HG02852 (cell line): Measurements from ENCODE around the gene TSHZ2.

Experiments used
- ATAC-seq: cut with Tn5 transposase; IDR thresholded peaks from one replicate; pipeline ENCODE4 v1.9.1; 2021; ENCODE audit warnings: mild to moderate bottlenecking, moderate library complexity; ENCODE audit not compliant: unreplicated experiment

TSHZ2 gene

DNA sequence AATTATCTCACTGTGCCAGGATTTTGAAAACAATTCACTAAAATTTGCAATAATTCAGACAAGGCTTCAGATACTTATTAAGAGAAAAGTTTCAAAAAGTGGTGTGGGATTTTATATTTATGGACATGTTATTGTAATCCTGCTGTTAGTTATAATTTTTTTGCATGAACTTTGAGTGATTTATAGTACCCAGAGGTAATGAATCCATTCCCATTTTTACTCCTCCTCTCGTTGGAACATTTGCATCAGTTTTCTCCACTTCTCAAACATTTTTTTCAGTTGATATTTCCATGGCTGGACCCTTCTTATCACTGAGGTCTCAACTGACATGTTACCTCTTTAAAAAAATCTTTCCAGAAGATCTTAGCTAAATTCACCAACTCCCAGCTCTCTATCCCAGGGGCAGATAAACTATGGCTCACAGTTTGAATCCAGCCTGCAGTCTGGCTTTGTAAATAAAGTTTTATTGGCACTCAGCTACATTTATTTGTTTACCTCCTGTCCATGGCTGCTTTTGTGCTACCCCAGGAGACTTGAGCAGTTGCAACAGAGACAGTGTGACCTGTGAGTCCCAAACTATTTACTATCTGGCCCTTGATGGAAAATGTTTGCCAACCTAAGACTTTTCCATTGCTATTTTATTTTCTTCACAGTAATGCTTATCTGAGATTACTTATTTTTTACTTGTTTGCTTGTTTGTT is 83.4 kb downstream of the TSHZ2 start:
- no peak for ATAC-seq

DNA sequence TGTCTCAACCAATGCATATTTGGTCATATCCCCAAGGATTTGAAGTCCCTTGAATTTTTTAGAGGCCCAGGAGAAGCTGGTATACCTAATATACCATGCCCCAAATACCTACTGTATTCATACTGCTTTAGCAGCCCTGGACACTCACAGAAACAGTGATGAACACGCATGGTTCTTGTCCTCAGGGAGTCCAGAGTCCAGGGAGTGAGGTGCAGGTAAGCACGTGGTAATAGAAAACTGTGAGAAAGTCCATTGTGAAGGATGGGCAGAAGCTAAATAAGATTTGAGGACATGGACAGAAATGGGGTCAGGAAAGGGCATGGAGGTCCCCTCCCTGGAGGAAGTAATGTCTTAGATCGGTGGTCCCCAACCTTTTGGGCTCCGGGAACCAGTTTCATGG is 85.4 kb downstream of the TSHZ2 start:
- no peak for ATAC-seq

DNA sequence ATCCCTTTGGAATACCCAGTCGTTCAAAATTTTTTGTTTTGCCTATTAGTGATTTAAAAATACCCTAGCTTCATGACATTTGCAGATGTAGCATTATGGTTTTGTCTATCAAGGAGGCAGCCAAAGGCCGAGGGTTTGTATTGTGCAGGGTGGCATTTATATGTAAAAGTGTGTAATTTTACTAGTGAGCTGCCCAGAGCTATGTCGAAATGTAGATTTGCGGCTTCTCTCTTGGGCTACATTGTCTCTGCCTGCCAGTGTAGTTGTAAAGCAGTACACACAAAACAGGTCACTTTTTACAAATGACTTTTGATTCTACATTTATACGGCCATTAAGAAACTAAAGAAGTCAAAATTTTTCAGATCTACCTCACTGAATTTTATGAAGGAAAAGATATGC is 87.7 kb downstream of the TSHZ2 start:
- no peak for ATAC-seq

DNA sequence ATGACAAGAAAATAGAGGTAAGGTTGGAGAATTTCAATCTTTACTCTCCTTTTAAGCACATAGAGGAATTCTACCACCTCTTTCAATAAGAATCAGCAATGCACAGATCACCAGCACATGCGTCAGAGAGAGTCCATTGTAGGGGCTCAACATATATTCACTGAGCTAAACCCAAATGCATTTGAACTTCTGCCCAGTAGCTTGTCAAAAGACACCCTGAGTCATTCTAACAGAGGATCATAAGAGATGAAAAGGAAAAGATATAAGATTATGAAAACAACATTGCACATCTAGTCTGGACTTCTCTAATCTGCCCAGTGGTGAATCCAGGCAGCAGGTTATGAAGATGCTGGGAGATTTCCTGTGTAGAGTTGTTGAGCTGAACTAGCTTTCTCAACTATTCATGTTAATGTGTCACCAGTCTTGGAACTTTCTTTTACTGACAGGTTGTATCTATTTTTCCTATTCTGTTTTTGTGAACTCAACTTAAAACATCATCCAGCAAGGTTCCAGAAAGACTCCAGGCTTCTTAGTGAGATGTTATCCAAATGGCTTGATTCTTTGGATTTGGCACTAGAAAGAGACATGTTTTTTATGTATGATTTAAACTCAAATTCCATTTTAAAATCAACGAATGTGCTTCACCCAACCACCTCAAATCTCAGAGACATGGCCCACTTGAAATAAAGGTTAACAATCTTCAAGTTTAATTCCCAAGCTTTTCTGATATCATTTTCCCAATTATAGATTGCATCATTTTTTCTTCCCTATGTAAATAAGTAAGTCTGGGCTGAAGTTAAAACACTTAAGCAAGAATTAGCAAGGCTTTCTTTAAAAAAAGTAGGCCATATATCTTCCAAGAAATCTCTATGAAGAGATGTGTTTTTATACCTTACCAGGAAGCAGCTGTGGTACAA is 89.3 kb downstream of the TSHZ2 start:
- ATAC-seq: no peak

DNA sequence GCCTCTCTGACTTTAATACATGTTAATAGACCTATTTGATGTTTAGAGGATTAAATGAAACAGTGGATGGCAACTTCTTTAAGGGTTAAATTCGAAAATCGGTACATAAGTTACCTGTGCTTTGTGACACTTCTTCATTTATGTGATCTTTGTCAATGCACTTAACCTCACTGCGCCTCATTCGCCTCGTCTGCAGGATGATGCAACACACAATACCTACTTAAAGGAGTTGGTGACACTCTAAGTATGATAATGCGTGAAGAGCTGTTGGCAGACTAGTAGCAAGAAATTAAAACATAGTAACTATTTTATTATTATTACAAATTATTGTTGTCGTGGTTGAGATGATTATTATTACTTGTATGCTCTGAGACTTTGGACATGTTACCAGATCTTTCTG is 92.8 kb downstream of the TSHZ2 start:
- ATAC-seq: no peak

DNA sequence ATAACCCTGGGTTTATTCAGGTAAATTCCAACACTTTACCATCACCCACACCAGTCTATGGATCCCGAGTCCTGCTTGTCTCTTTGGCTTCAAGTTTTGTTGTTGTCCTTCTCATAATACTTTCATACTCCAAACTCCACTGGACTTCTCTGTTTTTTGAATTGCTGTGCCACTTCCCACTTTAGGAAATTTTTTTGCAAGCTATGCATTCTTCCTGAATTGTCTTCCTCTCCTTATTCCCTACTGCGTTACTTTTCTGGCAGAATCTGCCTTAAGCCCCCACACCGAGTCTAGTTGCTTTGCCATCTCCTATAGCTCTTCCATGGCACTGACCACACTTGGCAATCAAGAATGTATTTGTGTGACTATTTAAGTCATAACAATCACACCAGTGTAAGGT is 96.1 kb downstream of the TSHZ2 start:
- no peak for ATAC-seq

DNA sequence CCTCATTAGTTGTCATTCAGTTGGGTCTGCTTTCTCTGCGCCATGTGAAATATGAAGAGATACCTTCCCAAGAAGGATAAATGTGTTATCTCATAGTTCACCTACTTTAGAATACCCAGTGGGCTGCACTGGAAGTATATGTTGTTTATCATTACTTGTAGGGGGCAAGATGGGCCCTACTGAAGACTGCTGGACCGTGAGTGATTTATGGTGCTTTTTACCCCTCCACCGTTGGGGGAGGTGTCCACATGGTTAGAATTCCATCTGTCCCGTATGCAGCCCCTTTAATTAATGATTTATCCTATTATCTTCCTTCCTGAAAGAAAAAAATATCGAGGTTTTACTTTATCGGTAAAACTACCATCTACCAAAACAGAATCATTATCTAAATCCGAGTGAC is 97.0 kb downstream of the TSHZ2 start:
- ATAC-seq: no peak

DNA sequence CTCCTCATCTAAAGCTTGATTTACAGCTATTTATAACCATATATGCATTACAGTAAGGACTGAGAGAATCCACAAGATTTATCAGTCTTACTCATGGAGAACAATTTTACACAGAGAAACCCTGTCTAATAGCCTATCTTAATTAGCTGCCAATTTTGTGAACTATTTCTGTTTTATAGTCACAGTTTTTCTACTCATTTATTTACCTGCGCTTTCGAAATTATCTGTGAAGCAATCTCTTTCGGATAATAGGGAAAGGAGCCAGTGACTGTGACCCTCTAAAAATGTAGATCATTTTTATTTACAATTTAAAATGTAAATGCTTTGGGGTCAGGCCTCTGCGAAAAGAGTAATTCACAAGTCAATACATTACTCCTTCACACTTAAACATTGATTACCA is 98.1 kb downstream of the TSHZ2 start:
- ATAC-seq: no peak

DNA sequence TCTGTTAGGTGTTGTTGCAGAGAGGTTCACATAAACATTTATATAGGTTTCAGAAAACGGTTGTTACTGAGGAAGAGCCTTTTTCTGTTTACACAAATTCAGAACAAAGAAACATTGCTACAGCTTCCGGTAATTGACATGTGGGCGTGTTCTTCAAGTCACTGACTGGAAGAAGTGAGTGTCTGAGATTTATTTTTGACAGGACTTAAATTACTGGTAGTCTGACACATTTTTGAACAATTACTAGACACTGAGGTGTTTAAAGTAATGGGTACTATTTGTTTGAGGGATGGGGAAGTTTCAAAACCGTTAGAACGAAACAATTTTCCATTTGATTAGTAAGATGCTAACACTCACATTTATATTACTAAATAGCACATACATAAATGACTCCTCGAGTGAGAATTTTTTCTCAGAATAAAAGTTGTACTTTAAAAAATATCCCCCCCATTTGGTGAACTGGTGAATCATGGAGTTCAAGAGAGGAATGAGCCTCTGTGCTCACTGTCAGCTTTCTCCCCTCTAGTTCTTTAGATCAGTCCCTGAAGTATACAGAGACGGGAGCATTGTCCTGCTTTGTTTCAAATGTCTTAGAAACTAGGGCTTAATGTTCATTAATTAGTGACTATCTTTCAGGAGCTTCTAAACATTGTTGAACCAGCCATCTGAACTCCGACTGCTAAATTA is 98.7 kb downstream of the TSHZ2 start:
- ATAC-seq: no peak

DNA sequence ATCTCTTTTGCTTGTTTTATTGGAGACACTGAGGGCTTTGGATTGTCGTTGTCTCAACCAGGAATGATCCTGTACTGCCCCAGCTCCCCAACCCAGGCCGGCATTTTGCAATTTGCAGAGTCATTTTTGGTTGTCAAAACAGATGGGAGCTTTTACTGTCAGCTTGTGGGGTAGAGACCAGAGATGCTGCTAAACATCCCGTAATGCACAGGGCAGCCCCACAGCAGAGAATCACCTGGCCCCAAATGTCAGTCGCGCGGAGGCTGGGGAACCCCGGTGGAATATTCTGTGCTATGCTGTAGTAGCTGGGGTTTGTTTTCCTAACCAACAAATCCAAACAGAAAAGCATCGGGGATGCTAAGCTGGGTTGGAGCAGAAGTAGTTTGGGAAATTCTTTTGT is 99.7 kb downstream of the TSHZ2 start:
- no peak for ATAC-seq

DNA sequence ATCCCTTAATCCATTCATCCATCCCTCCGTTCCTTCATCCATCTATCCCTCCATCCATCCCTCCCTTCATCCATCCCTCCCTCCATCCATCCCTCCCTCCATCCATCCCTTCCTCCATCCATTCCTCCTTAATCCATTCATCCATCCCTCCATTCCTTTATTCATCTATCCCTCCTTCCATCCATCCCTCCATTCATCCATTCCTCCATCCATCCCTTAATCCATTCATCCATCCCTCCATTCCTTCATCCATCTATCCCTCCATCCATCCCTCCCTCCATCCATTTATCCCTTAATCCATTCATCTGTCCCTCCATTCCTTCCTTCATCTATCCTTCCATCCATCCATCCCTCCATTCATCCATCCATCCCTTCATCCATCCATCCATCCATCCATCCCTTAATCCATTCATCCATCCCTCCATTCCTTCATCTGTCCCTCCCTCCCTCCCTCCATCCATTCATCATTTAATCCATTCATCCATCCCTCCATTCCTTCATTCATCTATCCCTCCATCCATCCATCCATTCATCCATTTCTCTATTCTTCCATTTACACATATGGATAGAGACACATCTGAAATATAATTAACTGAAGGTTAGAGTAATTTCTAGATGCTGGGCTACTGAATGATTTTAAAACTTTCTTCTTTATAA is 100.9 kb downstream of the TSHZ2 start:
- no peak for ATAC-seq

DNA sequence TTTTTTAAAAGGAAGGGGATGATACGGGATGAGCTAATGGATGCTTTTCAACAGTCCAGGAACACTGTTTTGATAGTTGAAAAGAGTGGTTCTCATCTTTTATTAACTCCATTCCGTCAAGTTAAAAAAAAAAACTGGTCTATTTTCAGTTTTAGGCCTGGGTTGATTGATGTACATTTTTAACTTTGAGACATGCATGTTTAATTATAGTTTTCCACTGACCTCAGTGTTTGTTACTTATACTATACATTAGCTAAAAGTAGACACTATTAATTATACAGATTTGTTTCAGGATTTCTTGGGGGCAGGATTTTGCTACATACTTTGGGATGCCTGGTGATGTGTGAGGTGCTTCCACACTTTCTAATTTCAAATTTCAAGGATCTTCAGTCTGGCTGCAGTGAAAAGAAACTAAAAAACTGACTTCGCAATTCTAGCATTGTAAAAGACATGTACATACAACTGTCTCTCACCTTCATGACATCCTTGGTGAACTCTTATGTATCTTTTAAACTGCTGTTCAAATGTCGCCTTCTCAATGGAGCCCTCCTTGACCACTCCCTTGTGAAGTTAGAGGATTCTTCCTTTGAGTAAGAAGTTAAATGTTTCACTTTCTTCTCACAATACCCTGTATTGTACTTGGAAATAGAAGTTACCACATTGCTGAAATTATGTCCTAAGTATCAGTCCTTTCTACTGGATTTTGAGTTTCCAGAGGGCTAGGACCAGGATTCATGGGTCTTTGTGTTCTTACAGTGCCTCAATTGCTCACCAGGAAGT is 101.7 kb downstream of the TSHZ2 start:
- ATAC-seq: no peak

DNA sequence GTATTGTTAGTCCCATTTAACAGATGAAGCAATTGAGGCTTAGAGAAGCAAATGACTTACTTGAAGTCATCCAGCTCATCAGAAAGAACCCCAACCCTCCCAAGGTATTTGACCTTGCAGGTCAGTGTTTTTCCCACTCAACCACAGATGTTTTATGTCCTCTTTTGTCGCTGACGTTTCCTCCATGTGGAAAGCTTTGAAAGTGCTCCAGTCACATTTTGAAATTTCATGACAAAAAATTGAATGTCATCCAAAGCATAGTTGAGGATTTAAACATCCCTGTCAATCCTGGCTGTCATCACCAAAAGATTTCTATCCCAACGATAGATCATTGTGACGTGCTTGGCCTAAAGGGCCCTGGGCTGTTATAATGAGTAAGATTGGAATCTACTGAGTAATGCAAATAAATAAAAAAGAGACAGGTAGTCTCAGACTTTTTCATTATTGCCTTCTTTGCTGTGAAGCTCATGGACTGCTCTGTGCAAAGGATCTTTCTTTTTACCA is 102.7 kb downstream of the TSHZ2 start:
- no peak for ATAC-seq

DNA sequence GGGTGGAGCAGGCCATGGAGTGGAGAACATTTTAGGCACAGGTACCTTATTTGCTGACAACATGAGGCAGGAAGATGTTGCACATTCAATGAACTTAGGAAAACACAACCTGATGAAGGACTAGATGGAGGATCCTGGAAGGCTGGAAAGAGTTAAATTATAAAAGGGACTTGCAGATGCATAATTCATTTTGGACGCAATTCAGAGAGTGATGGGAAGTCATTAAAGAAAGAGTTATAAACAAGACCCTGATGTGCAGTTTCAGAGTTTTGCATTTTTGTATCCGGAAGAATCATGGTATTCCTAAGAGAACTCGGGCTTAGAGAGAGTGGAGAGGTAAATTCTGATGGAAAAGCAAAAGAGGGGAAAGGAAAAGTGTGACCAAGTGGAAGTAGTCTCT is 104.5 kb downstream of the TSHZ2 start:
- no peak for ATAC-seq

DNA sequence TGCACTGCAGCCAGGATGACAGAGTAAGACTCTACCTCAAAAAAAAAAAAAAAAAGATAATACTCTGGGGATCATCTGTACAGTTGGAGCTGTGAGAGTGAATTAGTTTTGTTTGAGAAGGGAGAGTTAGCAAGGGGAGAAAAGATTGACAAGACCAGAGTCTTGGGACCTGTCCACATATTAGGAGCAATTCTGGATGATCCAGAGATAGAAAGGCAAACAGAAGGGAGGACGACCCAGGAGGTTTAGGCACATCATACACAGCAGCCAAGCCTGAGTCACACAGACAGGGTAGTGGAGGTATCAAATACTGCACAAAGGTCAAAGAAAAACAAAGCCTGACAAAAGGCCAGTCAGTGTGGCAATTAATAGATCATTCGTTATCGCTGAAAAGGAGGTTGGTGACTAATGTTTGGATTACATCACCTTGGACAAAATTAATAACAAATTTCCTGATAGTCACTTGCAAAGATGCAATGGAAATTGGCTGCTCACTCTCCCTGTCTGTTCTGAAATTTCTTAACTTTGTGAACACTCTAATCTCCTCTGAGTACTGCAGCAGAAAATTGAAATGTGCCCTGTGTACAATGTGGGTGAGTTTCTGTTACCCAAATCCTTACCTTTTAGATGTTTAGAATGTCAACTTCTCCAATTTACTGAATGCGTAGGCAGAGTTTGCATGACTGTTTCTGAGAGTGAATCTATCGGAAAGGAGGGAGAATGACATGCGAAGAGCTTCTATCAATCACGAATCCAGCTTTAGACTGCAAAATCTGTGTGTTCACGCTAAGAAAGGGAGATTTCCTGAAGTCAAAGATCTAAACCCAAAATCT is 105.4 kb downstream of the TSHZ2 start:
- no peak for ATAC-seq

DNA sequence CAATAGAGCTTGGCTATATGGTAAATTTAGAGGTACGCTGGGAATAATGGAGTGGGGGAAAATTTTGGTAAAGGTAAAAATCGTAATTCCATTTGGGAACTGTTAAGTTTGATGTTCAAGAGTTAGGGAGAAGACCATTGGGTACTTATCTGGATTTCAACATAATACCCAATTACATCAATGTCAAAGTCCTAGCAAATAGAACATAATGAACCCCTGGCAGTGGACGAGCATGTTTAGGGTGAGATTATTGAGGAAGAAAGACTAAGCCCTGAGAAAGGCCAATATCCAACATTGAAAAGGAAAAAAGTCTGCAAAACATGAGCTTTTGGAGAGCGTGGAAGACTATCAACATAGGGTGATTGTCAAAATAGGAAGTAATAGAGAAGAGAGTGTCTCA is 106.6 kb downstream of the TSHZ2 start:
- no peak for ATAC-seq

DNA sequence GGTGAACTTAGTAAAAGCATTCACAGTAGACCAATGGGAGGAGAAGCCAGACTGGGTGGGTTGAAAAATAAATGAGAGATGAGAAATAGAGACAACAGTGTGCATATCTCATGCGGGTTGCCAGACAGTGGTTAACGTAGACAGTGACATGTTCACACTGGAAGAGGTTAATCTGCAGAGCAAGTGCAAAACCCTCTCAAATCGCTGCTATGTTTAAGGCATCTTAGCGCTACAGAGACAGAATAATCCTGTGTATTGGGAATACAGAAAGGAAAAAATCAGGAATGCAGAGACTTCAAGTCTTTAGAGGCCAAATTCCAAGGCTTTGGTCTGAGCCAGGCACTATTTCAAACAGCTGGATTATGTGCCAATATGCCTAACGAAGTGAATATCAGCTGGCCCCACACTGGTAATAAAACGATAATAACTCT is 107.1 kb downstream of the TSHZ2 start:
- ATAC-seq: no peak

DNA sequence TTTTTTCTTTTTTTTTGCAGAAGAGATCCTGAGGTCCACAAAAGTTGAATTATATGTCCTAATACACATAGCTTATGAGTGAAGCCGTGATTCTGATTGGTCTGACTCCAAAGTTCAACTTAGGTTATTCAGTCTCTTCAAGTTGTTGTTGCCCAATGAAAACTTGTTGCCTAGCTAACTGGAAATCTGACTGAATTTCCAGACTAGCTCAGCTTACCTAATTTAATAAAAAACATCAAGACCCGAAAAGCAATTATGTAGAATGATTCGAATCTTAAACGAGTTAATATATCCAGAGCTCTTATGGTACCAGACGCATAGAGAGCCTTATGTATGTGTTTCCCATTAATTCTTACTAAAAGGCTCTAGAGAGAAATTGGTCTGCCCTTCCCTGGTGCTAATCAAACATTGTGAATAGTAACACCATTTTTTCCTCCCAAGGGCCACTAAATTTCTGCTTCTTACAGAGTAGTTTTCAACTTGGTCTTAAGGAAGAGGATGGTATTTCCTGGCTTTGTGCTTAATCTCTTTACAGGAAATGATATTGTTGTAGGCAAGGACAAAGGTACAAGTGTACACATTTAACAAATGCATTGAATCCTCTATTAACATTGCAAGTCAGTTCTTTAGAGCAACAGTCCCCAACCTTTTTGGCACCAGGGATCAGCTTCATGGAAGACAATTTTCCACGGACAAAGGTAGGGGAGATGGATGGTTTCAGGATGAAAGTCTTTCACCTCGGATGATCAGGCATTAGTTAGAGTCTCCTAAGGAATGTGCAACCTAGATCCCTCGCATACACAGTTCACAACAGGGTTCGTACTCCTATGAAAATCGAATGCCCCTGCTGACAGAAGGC is 107.9 kb downstream of the TSHZ2 start:
- ATAC-seq: no peak

DNA sequence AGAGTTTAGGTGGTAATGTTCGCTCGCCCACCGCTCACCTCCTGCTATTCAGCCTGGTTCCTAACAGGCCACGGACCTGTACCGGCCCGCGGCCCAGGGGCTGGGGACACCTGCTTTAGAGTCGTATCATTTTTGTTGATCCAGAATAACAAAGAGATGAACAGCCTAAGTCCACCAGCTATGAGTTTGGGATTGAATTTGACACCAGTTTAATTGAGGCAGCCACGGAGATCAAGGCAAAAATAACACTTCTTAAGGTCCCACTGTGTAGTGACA is 108.5 kb downstream of the TSHZ2 start:
- no peak for ATAC-seq
